Stimulated activated CD8-positive, alpha-beta memory T cell treated with anti-CD3 and anti-CD28 coated beads, Interleukin-15, amount 100 ng/mL, for 1 hour (primary cell): Measurements from ENCODE around the gene ADCY2.

Source experiments
- DNase-seq: peaks from one replicate; pipeline ENCODE4 v3.0.0-alpha.2; 2020; ENCODE audit warnings: low read depth

The ADCY2 gene

DNA sequence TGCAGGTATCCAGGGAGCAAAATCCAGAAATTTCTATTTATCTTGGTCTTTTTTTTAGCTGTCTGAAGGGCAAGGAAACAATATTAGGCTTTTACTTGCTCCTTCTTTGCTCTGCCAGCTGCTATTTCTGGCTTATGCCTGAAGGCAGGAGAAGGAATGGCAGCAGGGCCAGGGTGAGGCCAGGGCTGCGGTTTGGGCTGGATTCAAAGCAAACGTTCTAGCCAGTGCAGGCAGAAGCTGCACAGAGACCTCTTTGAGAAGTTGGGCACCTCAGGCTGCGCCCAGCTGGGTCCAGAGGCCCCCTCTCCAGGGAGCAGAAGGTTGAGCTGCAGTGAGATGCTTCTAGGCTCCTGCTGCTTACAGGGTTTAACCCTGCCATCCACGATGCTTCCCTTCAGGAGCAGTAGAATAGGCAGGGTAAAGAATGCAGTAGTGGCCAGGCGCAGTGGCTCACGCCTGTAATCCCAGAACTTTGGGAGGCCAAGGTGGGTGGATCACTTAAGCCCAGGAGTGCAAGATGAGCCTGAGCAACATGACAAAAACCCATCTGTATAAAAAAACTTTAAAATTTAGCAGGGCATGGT lies 201.2 kb downstream of the ADCY2 start:
- no peak for DNase-seq

DNA sequence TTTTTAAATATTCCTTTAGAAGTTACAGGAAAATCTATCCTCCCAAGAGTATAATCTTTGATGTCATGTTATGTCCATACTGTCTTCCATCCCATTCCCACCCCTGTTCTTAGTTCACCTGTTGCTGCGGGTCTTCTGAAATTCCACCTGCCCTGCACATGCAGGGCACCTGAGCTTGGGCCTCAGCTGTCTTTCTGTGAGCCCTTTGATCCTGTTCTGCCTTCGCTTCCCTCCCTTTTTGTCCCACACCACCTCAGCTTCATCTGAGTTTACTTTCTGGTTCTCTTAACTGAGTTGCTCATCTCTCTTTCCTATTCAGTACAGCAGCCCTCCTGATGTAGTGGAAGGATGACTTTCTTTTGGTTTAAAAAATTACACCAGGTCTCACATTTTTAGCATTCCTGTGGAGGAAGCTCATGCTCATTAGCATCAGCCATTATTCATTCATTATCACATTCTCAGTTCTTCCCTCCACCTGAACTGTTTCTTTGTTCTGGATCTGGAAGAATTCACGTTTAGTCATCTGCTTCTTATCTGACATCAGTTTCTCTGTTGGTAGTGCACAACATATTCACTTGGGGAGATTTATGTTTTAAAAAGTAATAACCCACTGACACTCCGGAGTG lies 211.0 kb downstream of the ADCY2 start:
- no peak for DNase-seq

GRCh38 chr5:7608772-7609171 lies 212.8 kb downstream of the ADCY2 start:
- DNase-seq: no peak

- no peak for DNase-seq
Measured at GRCh38 chr5:7609726-7610125, 213.8 kb downstream of the ADCY2 start.

- no peak for DNase-seq
Measured at GRCh38 chr5:7610531-7611177, 214.7 kb downstream of the ADCY2 start.

GRCh38 chr5:7611518-7611917 lies 215.6 kb downstream of the ADCY2 start:
- no peak for DNase-seq

DNA sequence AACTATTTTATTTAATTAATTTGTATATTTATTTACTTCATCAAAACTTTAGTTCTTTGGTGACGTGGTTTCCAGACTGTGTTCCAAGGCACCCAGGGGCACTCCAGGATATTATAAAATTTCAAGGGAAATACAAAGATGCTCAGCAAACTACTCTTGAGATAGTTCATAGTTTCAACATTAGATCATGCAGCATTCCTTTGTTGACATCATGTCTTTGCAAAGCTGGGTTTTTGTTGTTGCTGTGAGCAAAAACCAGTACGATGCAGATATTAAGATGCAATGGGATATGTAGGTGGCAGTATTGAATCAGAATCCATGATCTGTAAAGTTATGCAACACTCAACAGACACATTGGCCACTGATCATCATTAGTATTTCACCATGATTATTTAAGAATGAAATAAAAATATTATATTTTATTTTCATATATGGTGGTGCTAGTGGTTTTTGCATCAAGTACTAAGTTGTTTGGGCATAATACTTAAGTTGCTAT lies 219.7 kb downstream of the ADCY2 start:
- no peak for DNase-seq

DNA sequence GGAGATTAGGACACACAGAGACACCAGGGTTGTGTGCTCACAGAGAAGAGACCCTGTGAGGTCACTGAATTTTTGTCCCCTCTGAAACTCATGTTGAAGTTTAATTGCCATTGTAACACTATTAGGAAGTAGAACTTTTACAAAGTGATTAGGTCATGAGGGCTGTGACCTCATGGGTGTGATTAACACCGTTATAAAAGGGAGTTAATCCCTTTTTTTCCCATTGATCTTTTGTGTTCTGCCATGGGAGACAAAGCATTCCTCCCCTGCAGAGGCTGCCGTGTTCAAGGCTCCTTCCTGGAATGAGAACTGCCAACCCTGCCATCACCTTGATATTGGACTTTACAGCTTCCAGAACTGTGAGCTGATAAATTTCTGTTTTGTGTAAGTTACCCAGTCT lies 221.0 kb downstream of the ADCY2 start:
- no peak for DNase-seq

DNA sequence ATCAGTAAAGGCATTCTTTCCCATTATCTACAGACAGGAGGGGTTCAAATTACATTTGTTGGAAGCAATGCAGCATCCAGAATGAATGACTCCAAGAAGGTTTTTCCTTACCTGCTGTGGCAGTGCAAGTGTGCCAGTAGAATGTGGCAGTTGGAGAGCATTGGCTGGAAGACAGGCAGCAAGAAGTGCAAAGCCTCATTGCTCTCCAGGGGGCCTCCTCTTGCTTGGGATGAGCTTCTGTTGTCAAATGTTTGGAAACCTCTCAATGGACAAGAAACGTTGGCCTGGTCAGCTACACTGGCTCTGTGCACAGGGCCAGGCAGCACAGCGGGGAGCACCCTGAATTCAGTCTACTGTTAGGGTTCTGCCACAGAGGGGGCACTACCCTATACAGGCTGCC lies 226.6 kb downstream of the ADCY2 start:
- no peak for DNase-seq

GRCh38 chr5:7625740-7626139 lies 229.8 kb downstream of the ADCY2 start:
- DNase-seq: no peak

DNA sequence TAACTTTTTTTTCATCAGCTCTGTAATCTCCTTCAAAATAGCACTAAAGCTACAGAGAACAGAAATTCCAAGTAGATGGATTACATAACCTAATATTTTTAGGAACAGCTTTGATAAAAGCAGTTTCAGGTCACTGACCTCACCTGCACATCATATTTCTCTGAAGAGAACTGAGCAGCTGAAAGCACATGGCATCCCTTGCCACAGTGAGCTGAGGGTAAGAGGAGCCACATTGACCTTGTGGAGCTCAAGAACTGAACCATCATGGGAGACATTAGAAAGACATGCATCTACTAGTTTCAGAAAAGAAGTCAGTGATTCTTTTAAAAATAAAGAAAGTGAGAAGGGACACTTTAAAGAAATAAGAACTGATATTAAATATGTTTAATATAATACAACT lies 232.3 kb downstream of the ADCY2 start:
- no peak for DNase-seq

DNA sequence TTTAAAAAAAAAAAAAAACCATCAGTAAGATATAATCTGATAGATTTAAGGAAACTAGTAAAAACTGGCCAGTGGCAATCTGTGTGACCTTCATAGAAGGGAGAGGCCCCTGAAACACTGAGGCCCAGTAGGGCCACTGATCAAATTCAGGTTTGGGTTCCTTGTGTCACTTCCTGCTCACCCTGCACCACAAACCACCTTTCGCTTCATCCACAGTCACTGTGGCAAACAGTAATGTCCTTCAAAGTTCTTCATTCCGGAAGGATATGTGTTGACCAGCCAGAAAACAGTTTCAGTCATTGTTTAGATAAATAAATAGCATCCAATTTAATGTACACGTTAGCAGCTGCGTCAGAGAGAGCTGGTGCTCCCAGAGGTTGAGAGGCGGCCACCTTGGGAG lies 232.9 kb downstream of the ADCY2 start:
- no peak for DNase-seq

- no peak for DNase-seq
Measured at GRCh38 chr5:7629561-7629960, 233.6 kb downstream of the ADCY2 start.

DNA sequence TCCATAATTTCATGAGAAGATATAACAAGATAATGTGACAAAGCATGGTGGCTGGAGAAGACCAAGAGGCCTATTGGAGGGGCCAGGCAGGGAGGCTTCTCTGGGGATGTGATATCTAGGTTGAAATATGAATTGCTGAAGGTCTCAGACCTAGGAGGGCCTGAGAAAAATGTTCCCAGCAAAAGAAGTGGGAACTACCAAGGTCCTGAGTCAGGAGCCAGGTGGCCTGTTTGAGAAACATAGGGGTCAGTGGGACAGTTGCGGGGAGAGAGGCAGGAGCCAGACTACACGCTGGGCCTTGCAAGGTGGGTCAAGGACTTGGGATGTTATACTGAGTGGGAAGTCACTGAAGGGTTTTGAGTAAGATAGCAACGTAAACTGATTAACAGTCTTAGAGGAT lies 238.9 kb downstream of the ADCY2 start:
- DNase-seq: no peak

DNA sequence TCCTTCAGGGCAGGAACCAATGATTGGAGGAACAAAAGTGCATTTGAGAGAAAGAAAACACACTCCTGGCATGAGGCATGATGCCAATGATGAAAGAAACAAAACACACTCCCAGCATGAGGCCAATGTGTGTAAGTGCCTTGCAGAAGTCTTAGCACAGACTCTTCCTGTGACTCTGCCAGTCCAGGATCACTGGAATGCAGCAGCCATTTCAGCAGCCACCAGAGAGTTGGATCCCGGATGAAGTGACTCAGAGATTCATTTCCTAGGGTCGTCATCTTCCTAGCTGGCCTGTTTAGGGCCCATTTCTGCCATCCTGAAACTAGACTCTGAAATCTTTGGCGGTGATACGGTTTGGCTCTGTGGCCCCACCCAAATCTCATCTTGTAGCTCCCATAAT lies 242.5 kb downstream of the ADCY2 start:
- DNase-seq: no peak

DNA sequence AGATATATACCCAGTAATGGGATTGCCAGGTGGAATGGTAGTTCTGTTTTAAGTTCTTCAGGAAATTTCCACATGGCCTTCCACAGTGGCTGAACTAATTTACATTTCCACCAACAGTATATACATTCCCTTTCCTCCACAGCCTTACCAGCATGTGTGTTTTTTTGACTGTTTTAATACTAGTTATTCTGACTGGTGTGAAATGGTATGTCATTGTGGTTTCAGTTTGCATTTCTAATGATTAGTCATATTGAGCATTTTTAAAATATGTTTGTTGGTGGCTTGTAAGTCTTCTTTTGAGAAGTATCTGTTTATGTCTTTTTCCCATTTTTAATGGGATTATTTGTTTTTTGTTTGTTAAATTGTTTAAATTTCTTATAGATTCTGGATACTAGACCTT lies 246.1 kb downstream of the ADCY2 start:
- DNase-seq: no peak

- no peak for DNase-seq
Measured at GRCh38 chr5:7644723-7645122, 248.8 kb downstream of the ADCY2 start.

- DNase-seq: no peak
Measured at GRCh38 chr5:7650755-7651154, 254.8 kb downstream of the ADCY2 start.

DNA sequence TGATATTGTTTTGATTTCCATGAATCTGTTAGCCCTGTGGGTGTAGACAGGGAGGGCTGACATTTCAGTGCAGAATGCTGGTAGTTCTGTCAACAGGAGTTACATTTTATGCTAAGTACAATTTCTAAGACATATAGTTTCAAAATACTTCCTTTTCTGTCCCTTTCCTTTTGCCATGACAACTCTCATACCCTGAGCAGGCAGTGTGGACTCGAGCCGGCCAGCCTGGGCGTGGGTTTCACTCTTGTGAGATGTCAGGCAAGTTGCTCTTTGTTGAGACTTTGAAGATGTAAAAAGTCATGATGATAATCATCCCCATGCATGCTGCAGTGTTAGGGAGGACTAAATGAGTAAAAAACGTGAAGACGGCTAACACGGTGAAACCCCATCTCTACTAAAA lies 257.1 kb downstream of the ADCY2 start:
- no peak for DNase-seq

DNA sequence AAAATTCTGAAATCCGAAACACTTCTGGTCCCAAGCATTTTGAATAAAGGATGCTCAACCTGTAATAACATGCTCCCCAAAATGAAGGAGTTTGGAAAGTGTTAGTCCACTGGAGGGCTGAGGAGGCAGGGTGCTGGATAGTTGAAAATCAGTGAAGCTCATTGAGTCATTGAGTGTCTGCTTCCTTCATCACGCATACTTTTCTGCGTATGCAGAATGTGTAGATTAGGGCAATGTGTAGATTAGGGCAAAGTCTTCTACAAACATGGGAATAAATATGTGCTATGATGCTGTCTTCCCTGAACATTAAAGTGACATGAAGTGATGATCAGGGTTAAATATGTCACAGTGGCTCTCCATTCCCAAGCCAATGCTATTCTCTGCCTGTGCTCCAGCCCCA lies 261.2 kb downstream of the ADCY2 start:
- DNase-seq: no peak

GRCh38 chr5:7659420-7659819 lies 263.5 kb downstream of the ADCY2 start:
- no peak for DNase-seq

GRCh38 chr5:7662289-7662688 lies 266.4 kb downstream of the ADCY2 start:
- DNase-seq: no peak

GRCh38 chr5:7663808-7664207 lies 267.9 kb downstream of the ADCY2 start:
- DNase-seq: no peak

- no peak for DNase-seq
Measured at GRCh38 chr5:7664208-7664607, 268.3 kb downstream of the ADCY2 start.
